GM12801 (cell line): ENCODE measurements around the gene NRXN3.

Source experiments
- CTCF ChIP-seq: IDR thresholded peaks from one replicate; pipeline ENCODE4 v1.5.1; 2011; ENCODE audit warnings: control low read depth; ENCODE audit not compliant: insufficient read length; ENCODE audit errors: extremely low read depth

Gene NRXN3

DNA sequence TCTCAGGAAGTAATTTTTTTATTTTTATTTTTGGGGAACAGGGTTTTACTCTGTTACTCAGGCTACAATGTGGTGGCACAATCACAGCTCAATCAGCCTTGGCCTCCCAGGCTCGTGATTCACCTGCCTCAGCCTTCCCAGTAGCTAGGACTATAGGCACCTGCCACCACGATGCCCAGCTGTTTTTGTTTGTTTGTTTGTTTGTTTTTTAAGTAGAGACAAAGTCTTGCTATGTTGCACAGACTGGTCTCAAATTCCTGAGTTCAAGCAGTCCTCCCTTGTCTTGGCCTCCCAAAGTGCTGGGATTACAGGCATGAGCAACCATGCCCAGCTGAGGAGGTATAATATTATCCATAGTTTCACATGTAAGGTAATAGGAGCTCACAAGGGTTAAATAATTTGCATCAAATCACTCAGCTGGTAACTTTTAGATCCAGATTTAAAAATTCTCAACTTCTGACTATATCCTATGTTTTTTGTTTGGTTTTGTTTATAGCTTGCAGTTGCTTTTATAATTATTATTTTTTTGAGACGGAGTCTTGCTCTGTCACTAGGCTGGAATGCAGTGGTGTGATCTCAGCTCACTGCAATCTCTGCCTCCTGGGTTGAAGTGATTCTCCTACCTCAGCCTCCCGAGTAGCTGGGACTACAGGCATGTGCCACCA, 1411.9 kb downstream of the NRXN3 start:
- no peak for TF ChIP-seq CTCF

DNA sequence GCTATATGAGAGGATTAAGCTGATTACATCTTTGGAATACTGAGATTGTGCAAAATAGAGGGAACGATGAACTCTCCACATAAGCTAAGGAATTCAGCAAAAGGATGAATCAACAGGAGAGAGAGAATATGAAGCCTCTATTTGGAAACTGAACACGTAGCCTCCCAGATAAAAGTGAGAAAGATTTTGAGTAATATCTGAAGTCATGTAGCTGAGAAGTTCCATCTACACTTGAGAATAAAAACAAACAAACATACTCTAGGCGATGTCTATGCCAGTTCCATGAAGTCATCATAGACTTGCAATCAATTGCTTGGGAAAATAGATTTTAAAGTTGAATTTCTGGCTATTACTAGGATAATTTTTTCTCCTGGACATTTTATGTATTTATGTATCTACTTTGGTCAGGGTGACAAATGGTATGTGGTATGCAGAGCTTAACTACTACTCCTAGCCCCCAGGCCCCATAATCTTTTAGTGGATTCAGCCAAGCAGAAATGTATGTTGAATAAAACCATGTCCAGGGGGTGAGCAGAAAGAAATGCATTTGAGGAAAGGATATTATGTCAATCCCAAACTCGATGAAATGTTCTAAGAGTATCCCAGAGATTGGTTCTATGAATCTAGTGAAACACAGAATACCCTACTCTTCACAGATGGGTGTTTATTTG, 1413.7 kb downstream of the NRXN3 start:
- TF ChIP-seq CTCF, result no peak

GRCh38 chr14:79584679-79585078, 1414.5 kb downstream of the NRXN3 start:
- no peak for TF ChIP-seq CTCF

- TF ChIP-seq CTCF, result no peak
These were observed 1415.7 kb downstream of the NRXN3 start for GRCh38 chr14:79585845-79586244.

DNA sequence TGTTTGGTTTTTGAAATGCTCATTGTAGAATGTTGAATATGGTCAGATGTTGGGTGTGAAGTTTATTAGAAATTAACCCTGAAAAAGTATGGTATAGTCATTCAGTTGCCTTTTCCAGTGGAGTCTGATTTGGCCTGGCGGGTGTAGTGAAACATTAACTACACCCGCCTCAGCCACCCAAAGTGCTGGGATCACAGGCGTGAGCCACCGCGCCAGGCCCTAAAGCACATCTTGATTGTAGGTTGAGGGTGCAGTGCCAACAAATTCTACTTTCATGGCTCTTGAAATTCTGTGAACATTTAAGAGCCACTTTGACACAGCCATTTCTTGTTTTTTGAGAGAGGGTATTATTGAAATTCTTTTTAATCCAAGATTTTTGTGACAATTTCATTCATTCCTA, 1416.2 kb downstream of the NRXN3 start:
- TF ChIP-seq CTCF, result no peak

- no peak for TF ChIP-seq CTCF
These were observed 1416.9 kb downstream of the NRXN3 start for GRCh38 chr14:79586989-79587598.

DNA sequence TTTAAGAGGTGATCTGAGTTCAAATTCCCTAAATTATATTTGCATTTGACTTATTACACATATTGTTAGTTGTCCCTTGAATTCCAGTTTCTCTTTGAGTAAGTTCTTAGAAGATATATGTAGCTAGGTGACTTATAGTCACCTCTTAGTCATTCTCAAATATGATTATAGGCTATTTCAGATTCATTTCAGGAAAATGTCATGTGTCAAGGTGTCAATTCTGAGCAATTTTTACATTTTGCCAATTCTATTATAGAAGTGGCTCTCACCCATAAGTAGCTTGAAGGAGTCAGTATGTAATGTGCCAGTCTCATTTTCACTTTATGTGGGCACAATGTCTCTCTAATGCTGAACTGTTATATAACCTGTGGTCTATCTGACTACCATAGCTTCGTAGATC, 1417.7 kb downstream of the NRXN3 start:
- TF ChIP-seq CTCF, result no peak
